ENCODE measurements around the gene ACTN3.

DNA sequence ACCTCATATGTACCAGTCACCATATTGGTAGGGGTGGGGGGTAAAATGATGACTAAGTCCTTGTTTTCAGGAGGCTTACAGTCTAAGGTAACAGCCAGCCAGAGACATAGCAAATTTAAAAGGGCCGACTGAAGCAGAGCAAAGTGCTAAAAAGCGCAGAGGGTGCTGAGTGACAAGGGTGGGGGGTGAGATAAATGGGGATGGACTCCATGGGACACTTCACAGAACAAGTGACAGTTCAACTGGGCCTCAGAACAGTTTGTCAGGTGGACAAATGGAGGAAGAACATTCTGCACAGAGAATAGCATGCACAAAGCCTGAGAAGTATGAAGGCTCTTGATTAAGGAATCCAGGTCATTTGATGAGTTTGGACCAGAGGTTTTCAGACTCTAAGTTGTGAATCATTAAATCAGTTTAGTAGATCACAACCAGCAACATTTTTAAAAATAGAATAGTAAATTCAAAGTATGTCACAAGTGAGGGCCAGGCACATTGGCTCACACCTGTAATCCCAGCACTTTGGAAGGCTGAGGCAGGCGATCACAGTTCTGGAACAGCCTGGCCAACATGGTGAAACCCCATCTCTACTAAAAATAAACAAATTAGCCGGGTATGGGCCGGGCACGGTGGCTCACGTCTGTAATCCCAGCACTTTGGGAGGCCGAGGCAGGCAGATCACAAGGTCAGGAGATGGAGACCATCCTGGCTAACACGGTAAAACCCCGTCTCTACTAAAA is 22.2 kb upstream of the ACTN3 start:
- TF ChIP-seq, protein P1, sequence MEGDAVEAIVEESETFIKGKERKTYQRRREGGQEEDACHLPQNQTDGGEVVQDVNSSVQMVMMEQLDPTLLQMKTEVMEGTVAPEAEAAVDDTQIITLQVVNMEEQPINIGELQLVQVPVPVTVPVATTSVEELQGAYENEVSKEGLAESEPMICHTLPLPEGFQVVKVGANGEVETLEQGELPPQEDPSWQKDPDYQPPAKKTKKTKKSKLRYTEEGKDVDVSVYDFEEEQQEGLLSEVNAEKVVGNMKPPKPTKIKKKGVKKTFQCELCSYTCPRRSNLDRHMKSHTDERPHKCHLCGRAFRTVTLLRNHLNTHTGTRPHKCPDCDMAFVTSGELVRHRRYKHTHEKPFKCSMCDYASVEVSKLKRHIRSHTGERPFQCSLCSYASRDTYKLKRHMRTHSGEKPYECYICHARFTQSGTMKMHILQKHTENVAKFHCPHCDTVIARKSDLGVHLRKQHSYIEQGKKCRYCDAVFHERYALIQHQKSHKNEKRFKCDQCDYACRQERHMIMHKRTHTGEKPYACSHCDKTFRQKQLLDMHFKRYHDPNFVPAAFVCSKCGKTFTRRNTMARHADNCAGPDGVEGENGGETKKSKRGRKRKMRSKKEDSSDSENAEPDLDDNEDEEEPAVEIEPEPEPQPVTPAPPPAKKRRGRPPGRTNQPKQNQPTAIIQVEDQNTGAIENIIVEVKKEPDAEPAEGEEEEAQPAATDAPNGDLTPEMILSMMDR (IDR thresholded peaks at IDR 0.05): no peak
- no peak for TF ChIP-seq POLR2A (IDR thresholded peaks at IDR 0.05)

Data from body of pancreas (tissue), 4 donors.